ENCODE measurements around the gene DAB2.

DNA sequence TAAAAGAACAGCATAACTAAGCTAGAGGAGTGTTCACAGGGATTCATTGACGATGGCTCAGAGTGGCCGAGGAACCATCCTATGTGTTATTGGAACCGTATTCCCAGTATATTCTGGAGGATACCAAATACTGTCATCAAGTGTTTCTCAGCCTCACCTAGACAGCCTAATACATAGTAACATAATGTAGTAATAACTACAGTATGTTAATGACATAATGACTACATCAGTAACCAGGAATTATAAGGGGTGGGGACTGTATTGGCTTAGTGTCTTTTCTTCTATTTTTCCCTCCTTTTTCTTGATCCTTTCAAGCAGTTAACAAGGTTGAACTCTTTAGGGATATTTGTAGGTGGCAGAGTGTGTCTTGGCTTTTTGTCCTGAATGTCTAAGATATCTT lies 33.8 kb downstream of the DAB2 start:
- TF ChIP-seq, protein P1, sequence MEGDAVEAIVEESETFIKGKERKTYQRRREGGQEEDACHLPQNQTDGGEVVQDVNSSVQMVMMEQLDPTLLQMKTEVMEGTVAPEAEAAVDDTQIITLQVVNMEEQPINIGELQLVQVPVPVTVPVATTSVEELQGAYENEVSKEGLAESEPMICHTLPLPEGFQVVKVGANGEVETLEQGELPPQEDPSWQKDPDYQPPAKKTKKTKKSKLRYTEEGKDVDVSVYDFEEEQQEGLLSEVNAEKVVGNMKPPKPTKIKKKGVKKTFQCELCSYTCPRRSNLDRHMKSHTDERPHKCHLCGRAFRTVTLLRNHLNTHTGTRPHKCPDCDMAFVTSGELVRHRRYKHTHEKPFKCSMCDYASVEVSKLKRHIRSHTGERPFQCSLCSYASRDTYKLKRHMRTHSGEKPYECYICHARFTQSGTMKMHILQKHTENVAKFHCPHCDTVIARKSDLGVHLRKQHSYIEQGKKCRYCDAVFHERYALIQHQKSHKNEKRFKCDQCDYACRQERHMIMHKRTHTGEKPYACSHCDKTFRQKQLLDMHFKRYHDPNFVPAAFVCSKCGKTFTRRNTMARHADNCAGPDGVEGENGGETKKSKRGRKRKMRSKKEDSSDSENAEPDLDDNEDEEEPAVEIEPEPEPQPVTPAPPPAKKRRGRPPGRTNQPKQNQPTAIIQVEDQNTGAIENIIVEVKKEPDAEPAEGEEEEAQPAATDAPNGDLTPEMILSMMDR (conservative IDR thresholded peaks at IDR 0.05; ENCODE audit: low read length), result no peak
- no peak for TF ChIP-seq EZH2phosphoT487 (IDR thresholded peaks at IDR 0.05; ENCODE audit: borderline replicate concordance, low read depth, low read length)
